PC-3 (cell line): Measurements from ENCODE around the gene DLGAP3. TPM values are rescaled to one million over a fixed set of nuclear protein-coding genes. Genes with fewer than 3 reads are reported as not detected.

Experiments used
- ATAC-seq: fragments of 200-7000 bp; cut with Tn5 transposase; 2 replicates; pipeline ENCODE4 v1.9.1; 2020; ENCODE audit warnings: mild to moderate bottlenecking, moderate library complexity
- BruUV-seq: library from RNA; stranded (reverse); fragments of 400-500 nt; replicated peaks from 2 replicates; lab custom pipeline; 2021; lab: Mats Ljungman, UMichigan
- CTCF ChIA-PET: fragments of 300-600 bp; sonication (Branson Sonifier 250); formaldehyde crosslinking; loops from one replicate; lab custom pipeline; 2022; ENCODE audit warnings: antibody characterized with exemption; lab: Charles Lee
- POLR2A ChIA-PET: fragments of 300-600 bp; sonication (Branson Sonifier 250); formaldehyde crosslinking; loops from one replicate; lab custom pipeline; 2022; ENCODE audit warnings: antibody characterized with exemption; ENCODE audit not compliant: unreplicated experiment; lab: Charles Lee
- DNase-seq: peaks from one replicate; pipeline ENCODE4 v3.0.0-alpha.2; 2015
- H2AFZ ChIP-seq: fragments of 300-600 bp; sonication (generic); 2 replicates; pipeline ENCODE4 v1.6.0; 2016; ENCODE audit warnings: antibody characterized with exemption, low read length
- H3F3A ChIP-seq: fragments of 300-600 bp; sonication (generic); one replicate; pipeline ENCODE4 v1.6.0; 2017; ENCODE audit warnings: antibody characterized with exemption, low read length, control low read depth, mild to moderate bottlenecking; ENCODE audit not compliant: unreplicated experiment
- H3K27ac ChIP-seq: fragments of 300-600 bp; sonication (generic); 2 replicates; pipeline ENCODE4 v1.5.1; 2016; ENCODE audit warnings: mild to moderate bottlenecking, low read length
- H3K27me3 ChIP-seq: fragments of 300-600 bp; sonication (generic); 2 replicates; pipeline ENCODE4 v1.6.1; 2016; ENCODE audit warnings: low read length, mixed read lengths
- H3K36me3 ChIP-seq: fragments of 300-600 bp; sonication (generic); 2 replicates; pipeline ENCODE4 v1.6.1; 2016; ENCODE audit warnings: low read depth, mixed run types, low read length, mixed read lengths
- H3K4me1 ChIP-seq: fragments of 300-600 bp; sonication (generic); 2 replicates; pipeline ENCODE4 v1.5.1; 2016; ENCODE audit warnings: low read length; ENCODE audit not compliant: insufficient read depth
- H3K4me2 ChIP-seq: fragments of 300-600 bp; sonication (generic); 2 replicates; pipeline ENCODE4 v1.6.0; 2016; ENCODE audit warnings: low read length
- H3K4me3 ChIP-seq: fragments of 300-600 bp; sonication (generic); 2 replicates; pipeline ENCODE4 v1.5.1; 2016; ENCODE audit warnings: mild to moderate bottlenecking, low read length, mixed read lengths
- H3K79me2 ChIP-seq: fragments of 300-600 bp; sonication (generic); 2 replicates; pipeline ENCODE4 v1.6.1; 2017; ENCODE audit warnings: low read length, mixed read lengths
- H3K9ac ChIP-seq: fragments of 300-600 bp; sonication (generic); 2 replicates; pipeline ENCODE4 v1.6.0; 2016; ENCODE audit warnings: mild to moderate bottlenecking, low read length
- H3K9me2 ChIP-seq: fragments of 300-600 bp; sonication (generic); replicated peaks from 2 replicates; pipeline ENCODE4 v1.6.1; 2016; ENCODE audit warnings: mixed run types, low read length, mixed read lengths
- H3K9me3 ChIP-seq: fragments of 300-600 bp; sonication (generic); 2 replicates; pipeline ENCODE4 v1.6.1; 2016; ENCODE audit warnings: low read length, mixed read lengths
- H4K20me1 ChIP-seq: fragments of 300-600 bp; sonication (generic); 2 replicates; pipeline ENCODE4 v1.6.1; 2016; ENCODE audit warnings: low read length, mixed read lengths
- CTCF ChIP-seq: fragments of 300-600 bp; sonication (generic); conservative IDR thresholded peaks from 2 replicates; pipeline ENCODE4 v1.5.1; 2017; ENCODE audit warnings: antibody characterized with exemption, low read depth, mild to moderate bottlenecking, low read length
- EZH2 ChIP-seq: fragments of 300-600 bp; sonication (generic); IDR thresholded peaks from one replicate; pipeline ENCODE4 v1.6.1; 2017; ENCODE audit warnings: antibody characterized with exemption, mild to moderate bottlenecking, low read length; ENCODE audit not compliant: unreplicated experiment
- EZH2phosphoT487 ChIP-seq: fragments of 300-600 bp; sonication (generic); IDR thresholded peaks from 2 replicates; pipeline ENCODE4 v1.6.1; 2018; ENCODE audit warnings: mild to moderate bottlenecking, antibody characterized with exemption, low read length, borderline replicate concordance
- intact Hi-C: fragments of 100-400 bp; cut with micrococcal nuclease; formaldehyde crosslinking; loops from 2 replicates; pipeline ENCODE4 v1.9.0; 2023
- total RNA-seq: library from RNA; depleted of rRNA; stranded (reverse); fragments of >200 nt; gene quantifications from 2 replicates; pipeline ENCODE4 v1.2.3, GENCODE V29; 2014

The DLGAP3 gene
- total RNA-seq, 1 experiment from 2014 or later = not detected

GRCh38 chr1:34879230-34879629 lies 50.2 kb downstream of the DLGAP3 start:
- Histone ChIP-seq H4K20me1 (no peaks in the 10 kb centered on the region), H3K9me2 (no peaks in the 10 kb centered on the region), H3K4me1 (no peaks in the 10 kb centered on the region), H3K4me3 (no peak overlapping the region), H3K27me3 (peaks cover 56% of the 10 kb centered on the region), H3F3A (no peaks in the 10 kb centered on the region), H2AFZ (no peak overlapping the region), H3K79me2 (no peaks in the 10 kb centered on the region), H3K27ac (no peak overlapping the region), H3K4me2 (no peak overlapping the region), H3K9me3 (no peaks in the 10 kb centered on the region), H3K9ac (no peak overlapping the region), H3K36me3 (no peaks in the 10 kb centered on the region)
- ATAC-seq (no peak), DNase-seq (no peak)
- CTCF ChIA-PET = no interaction called here
- POLR2A ChIA-PET = no interaction called here
- TF ChIP-seq EZH2phosphoT487 = no peak
- no peak for TF ChIP-seq EZH2
- no peak for TF ChIP-seq CTCF
- BruUV-seq = no TSS peak
- intact Hi-C loops = no loop called here

DNA sequence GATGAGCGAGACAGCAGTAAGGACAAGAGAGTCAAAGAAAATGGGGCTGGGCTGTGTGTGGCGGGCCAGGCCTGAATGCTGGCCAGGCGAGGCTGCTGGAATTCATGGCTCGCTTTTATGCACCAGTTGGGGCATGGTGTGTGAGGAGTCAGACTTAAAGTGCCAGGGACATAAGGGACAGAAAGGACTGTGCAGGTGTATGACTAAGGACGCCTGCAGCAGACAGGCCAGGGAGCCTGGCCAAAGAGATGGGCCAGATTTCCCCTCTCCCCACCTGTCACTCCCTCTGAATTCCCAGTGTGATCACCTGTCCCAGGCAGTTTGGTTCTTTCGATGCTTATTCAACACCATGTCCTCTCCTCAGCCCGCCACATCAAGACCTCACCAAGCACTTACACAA lies 53.0 kb downstream of the DLGAP3 start:
- no peak overlapping the region for H3K4me3 ChIP-seq
- CTCF ChIA-PET = no interaction called here
- H3K9me2 ChIP-seq = no peaks in the 10 kb centered on the region
- ATAC-seq = no peak
- no peaks in the 10 kb centered on the region for H4K20me1 ChIP-seq
- intact Hi-C loops = no loop called here
- H3K9ac ChIP-seq = no peak overlapping the region
- H3K4me2 ChIP-seq = no peak overlapping the region
- H2AFZ ChIP-seq = no peak overlapping the region
- H3K27ac ChIP-seq = no peak overlapping the region
- no peak for DNase-seq
- POLR2A ChIA-PET = no interaction called here
- TF ChIP-seq EZH2 = no peak
- no peak for TF ChIP-seq EZH2phosphoT487
- no peak for TF ChIP-seq CTCF
- no peaks in the 10 kb centered on the region for H3K79me2 ChIP-seq
- no TSS peak for BruUV-seq
- peaks cover 75% of the 10 kb centered on the region for H3K27me3 ChIP-seq
- H3F3A ChIP-seq = no peaks in the 10 kb centered on the region
- H3K9me3 ChIP-seq = no peaks in the 10 kb centered on the region
- H3K36me3 ChIP-seq = no peaks in the 10 kb centered on the region
- no peaks in the 10 kb centered on the region for H3K4me1 ChIP-seq

DNA sequence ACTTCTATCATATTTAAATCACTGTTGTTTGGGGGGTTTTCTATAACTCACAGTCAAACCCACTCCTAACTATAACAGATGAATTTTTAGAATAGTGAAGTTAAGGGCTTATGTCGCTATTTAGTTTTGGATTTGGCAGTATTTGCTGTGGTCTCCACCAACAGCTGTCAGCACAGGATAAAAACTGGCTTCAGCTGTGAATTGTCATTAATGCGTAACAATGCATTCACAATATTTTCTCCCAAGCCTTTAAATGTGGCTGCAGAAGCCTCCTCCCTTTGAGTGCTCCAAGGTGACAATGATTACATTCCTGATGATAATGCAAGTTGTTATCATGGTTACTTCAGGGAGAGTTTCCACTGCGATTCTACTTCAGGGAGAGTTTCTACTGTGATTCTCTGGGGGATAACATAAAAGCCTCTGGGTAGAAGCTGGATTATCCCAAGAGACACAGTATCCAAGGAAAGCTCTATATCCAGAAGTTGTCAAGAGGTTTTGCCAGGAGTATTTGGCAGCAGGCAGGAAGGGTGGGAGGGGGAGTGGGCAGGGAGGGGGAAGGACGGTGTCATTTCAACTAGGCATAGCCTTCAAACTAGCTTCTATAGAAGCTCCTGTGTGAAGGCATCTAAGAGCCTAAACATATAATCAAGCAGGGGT lies 55.0 kb downstream of the DLGAP3 start:
- ChIA-PET POLR2A (interaction anchor here (0.6 kb wide), 1 partner anchor 15 kb away, joined by 3 read pairs; no protein-coding TSS in a partner anchor), CTCF (interaction anchor here (0.7 kb wide), 1 partner anchor 193 kb away, joined by 6 read pairs; no protein-coding TSS in a partner anchor)
- no peak for TF ChIP-seq CTCF
- no peak for TF ChIP-seq EZH2
- no peak for TF ChIP-seq EZH2phosphoT487
- no peaks in the 10 kb centered on the region for H3K36me3 ChIP-seq
- no peak for ATAC-seq
- H3K4me3 ChIP-seq = no peak overlapping the region
- no peaks in the 10 kb centered on the region for H3K79me2 ChIP-seq
- BruUV-seq = no TSS peak
- H3K27ac ChIP-seq = no peak overlapping the region
- H3K4me1 ChIP-seq = no peaks in the 10 kb centered on the region
- no peak overlapping the region for H2AFZ ChIP-seq
- no peak overlapping the region for H3K9ac ChIP-seq
- intact Hi-C loops = no loop called here
- H3K4me2 ChIP-seq = no peak overlapping the region
- no peaks in the 10 kb centered on the region for H3K9me2 ChIP-seq
- no peaks in the 10 kb centered on the region for H3K9me3 ChIP-seq
- no peaks in the 10 kb centered on the region for H4K20me1 ChIP-seq
- no peaks in the 10 kb centered on the region for H3F3A ChIP-seq
- DNase-seq = no peak
- peaks cover 74% of the 10 kb centered on the region for H3K27me3 ChIP-seq
